Stimulated activated CD8-positive, alpha-beta memory T cell treated with anti-CD3 and anti-CD28 coated beads, Interleukin-12 subunit alpha, Interleukin-12 subunit beta, amount 100 ng/mL, for 4 hours (primary cell): ENCODE results near the gene NTPCR.
"Not testable (repeated sequence)": the region's sequence is repeated elsewhere in the genome, so short reads cannot be mapped to it uniquely, and the experiment has no call there.

Source experiments
- DNase-seq: peaks from one replicate; pipeline ENCODE4 v3.0.0-alpha.2; 2020; ENCODE audit warnings: low read depth

The NTPCR gene

GRCh38 chr1:232984577-232985425, 34.4 kb downstream of the NTPCR start:
- DNase-seq: no peak

DNA sequence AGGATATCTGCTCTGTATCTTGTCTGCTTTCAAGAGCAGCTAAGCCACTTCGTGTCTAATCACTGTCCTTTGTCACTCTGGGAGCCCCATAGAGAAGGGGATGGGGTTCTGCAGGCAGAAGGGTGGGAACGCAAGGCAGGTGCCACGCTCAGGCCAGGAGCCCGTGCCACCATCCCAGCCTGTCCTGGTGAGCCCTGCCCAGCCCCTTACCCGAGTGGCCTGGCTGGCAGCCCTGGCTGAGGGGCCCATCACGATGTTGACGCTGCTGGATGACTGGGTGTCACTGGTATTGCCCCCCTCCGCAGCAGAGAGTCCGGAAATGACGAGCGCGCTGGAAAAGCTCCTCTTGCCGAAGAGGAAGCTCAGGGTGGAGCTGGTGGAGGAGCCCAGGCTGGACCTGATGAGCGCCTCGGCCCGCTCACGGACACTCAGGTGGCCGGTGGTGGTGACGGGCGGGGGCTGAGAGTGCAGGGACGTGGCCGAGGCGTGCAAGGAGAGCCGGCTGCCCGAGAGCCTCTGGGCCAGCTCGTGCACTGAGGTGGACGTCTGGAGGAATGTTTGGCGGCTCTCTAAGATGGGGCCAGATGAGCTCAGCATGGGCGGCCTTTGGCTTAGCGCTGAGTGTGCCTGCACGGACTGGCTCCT, 35.6 kb downstream of the NTPCR start:
- DNase-seq: no peak

- no peak for DNase-seq
Measured at GRCh38 chr1:232986527-232986922, 36.1 kb downstream of the NTPCR start.

- no peak for DNase-seq
Measured at GRCh38 chr1:232987046-232987773, 36.8 kb downstream of the NTPCR start.

GRCh38 chr1:232987774-232988140, 37.3 kb downstream of the NTPCR start:
- no peak for DNase-seq

- DNase-seq: no peak
Measured at GRCh38 chr1:232988572-232989040, 38.2 kb downstream of the NTPCR start.

DNA sequence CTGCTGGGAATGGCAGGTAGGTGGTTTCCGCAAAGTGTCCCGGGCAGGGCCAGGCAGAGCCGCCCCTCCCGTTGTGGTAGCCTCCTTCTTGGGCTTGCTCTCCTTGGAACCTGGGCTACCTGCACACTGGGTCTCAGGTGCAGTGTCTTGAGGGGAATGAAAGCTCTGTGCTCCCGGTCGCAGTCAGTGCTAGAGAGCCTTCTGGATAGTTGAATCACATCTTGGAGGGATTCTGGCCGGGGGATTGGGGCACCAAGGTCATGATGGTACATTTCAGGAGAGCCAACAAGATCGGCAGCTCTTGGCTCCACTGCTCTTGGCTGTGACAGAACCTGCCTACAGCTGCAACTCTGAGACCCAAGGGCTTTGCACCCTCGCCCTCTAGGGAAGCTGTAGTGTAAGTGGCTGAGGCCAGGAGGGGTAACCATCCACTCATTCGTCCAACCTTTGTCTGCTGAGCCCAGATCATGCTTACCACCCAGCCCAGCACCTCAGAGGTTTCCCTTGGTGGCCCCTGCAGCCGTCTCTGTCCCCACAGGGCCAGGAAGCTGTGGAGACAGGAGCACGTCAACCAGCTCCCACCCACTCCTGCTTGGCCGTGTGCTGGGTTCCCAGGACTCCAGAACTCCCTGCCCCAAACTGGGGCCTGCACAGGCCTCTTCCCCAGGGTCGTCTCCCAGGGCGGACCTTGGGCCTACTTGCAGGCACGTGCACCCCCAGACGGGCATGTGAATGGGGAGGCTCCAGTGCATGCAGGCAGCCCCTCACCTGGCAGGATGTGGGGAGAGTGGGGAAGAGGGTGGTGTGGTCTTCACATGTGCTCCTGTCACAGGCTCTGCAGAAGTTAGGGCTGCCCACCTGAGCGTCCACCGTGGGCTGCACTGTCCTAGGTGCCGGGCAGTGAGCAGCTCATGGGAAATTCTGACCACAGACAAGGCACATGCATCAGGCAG, 40.0 kb downstream of the NTPCR start:
- DNase-seq: no peak

DNA sequence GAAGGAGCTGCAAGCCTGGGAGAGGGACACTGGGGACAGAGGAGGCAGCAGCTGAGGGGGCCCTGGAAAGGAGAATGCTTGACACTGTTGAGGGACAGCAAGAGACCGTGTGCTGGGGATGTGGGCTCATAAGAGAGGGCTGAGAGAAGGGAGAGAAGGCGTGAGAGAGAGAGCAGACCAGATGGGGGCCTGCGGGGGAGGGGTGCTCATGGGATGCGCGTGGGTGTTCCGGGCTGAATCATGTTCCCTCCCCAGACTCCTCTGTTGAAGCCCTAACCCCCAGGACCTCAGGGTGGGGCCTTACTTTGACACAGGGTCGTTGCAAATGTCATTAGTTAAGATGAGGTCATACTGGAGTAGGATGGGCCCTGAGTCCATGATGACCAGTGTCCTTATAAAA, 40.8 kb downstream of the NTPCR start:
- DNase-seq: no peak

- DNase-seq: no peak
Measured at GRCh38 chr1:232992227-232992626, 41.8 kb downstream of the NTPCR start.

- no peak for DNase-seq
Measured at GRCh38 chr1:232993555-232993954, 43.1 kb downstream of the NTPCR start.

DNA sequence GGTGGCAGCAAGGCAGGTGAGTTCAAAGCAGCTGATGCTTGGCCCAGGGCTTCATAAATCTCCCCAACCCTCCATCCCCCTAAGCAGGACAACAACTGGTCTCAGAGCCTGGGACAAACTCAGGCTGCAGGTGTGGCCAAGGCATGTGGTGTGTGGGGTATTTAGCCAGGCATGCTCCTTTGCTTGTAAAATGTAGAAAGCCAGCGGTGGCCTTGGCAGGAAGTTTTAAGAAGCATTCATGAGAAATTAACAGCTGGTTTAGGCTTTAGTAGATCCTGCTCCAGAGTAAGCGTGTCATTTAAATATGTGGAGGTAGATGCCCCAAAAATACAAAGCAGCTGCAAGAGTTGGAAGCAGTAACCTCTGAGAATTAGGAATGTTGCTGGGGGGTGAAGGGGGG, 44.8 kb downstream of the NTPCR start:
- DNase-seq: no peak

- no peak for DNase-seq
Measured at GRCh38 chr1:232996143-232996542, 45.7 kb downstream of the NTPCR start.

DNA sequence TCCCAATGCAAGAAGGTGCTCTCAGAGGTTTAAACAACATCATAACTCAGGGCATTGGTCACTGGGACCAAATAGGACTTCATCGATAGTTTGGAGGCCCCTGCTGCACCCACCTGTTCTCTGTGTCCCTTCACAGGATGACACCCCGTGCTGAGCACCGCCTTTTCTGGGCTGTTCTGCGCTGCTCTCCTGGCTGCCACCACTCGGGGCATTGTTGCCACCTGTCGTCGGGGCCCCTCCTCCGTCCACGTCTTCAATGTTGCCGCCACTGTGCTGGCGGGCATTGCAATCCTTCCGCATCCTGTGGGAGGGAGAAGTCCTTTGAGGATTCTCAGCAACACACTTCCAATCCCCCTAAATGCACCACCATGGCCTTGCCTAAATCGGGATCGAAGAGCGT, 47.7 kb downstream of the NTPCR start:
- no peak for DNase-seq

DNA sequence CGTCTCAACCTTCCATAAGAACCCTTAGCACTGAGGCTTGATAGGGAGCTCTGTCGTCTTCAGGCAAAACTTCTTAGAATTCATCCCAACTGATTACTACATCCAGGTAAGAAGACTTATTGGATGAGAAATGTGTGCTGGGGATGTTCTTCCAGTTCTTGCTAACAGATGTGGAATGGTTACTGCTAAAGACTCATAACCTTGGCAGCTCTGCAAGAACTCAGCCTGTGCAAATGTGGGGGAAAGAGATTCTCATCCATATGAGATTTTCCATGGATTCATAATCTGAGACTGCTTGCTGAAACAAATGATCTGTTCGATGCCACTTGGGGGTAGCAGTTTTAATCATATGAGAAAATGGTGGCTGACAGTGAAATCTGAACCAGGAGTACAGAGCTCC, 48.2 kb downstream of the NTPCR start:
- DNase-seq: no peak

- no peak for DNase-seq
Measured at GRCh38 chr1:232999956-233000625, 49.7 kb downstream of the NTPCR start.

DNA sequence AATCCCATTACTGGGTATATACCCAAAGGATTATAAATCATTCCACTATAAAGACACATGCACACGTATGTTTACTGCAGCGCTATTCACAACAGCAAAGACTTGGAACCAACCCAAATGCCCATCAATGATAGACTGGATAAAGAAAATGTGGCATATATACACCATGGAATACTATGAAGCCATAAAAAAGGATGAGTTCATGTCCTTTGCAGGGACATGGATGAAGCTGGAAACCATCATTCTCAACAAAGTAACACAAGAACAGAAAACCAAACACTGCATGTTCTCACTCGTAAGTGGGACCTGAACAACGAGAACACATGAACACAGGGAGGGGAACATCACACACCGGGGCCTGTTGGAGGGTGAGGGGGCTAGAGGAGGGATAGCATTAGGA, 53.2 kb downstream of the NTPCR start:
- DNase-seq: not testable (repeated sequence)

- no peak for DNase-seq
Measured at GRCh38 chr1:233004451-233004850, 54.0 kb downstream of the NTPCR start.

GRCh38 chr1:233005156-233005555, 54.7 kb downstream of the NTPCR start:
- no peak for DNase-seq

GRCh38 chr1:233005703-233006102, 55.3 kb downstream of the NTPCR start:
- DNase-seq: no peak

DNA sequence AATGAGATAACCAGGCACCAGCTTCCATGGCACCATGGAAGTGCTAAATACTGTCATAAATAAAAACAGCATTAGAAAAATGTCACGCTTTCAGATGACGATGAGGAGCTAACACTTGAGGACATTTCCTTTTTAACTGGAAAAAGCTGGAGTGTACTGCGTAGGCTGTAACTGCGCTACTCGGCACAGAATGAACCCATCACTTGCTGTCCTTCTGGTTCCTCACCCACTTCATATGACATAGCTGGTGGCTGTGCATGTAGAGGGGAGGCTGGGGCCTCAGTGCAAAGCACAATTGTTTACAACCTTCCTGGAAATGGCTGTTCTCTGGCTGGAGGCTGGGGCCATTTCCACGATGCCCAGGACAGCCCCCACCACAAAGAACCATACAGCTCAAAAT, 55.7 kb downstream of the NTPCR start:
- no peak for DNase-seq

DNA sequence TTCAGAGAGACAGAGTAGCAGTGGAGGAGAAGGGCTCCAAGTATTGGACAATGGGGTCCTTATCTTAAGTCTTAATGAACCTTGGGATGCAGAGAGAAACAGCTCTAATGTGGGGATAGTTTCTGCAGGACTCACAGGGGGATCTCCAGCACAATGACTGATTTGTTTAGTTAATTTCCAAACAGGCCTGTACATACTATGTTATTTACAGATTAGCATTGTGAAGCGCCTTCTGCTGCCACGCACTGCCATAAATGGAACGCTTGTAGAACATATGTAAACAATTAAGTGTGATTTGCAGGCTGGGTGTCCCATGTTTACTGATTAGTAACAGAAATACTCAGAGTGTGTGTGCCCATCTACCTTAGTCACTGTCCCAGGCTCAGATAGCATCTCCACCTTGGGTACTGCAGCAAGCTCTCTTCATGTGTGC, 56.1 kb downstream of the NTPCR start:
- no peak for DNase-seq
